ENCODE measurements around the gene RXFP4.

DNA sequence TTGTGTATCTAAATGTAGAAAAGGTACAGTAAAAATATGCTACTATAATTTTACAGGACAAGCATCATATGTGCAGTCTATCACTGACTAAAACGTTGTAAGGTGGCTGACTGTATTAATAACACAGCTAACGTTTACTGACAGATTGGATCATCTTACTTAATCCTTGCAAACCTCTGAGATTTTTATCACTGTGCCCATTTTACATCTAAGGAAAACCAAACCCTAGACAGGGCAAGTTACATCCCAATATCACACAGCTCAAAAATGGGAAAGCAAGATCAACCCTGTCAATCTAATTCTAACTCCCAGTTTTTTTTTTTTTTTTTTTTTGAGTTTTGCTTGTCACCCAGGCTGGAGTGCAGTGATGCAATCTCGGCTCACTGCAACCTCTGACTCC, 22.8 kb upstream of the RXFP4 start:
- TF ChIP-seq, protein P1, sequence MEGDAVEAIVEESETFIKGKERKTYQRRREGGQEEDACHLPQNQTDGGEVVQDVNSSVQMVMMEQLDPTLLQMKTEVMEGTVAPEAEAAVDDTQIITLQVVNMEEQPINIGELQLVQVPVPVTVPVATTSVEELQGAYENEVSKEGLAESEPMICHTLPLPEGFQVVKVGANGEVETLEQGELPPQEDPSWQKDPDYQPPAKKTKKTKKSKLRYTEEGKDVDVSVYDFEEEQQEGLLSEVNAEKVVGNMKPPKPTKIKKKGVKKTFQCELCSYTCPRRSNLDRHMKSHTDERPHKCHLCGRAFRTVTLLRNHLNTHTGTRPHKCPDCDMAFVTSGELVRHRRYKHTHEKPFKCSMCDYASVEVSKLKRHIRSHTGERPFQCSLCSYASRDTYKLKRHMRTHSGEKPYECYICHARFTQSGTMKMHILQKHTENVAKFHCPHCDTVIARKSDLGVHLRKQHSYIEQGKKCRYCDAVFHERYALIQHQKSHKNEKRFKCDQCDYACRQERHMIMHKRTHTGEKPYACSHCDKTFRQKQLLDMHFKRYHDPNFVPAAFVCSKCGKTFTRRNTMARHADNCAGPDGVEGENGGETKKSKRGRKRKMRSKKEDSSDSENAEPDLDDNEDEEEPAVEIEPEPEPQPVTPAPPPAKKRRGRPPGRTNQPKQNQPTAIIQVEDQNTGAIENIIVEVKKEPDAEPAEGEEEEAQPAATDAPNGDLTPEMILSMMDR (IDR thresholded peaks at IDR 0.05): no peak
- no peak for TF ChIP-seq EZH2 (IDR thresholded peaks at IDR 0.05)
- no peak for TF ChIP-seq EZH2phosphoT487 (IDR thresholded peaks at IDR 0.05)

All from neural progenitor cell (in vitro differentiated cells).